ENCODE data around the gene NLN. TPM values are rescaled to one million over a fixed set of nuclear protein-coding genes. Genes with fewer than 3 reads are reported as not detected.

The NLN gene
- total RNA-seq, 1 donor = 36.7 TPM

DNA sequence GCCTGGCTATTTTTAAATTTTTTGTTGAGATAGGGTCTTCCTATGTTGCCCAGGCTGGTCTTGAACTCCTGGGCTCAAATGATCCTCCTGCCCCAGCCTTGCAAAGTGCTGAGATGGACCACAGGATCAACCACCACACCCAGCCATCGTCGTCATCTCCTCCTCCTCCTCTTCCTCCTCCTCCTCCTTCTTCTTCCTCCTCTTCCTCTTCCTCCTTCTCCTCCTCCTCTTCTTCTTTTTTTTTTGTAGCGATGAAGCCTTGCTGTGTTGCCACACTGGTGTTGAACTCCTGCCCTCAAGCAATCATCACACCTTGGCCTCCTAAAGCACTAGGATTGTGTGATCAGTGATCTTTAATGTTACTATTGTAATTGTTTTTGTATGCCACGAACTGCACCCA, 155.0 kb downstream of the NLN start:
- DNase-seq (ENCODE audit: low read depth) = no peak
- TF ChIP-seq, protein P1, sequence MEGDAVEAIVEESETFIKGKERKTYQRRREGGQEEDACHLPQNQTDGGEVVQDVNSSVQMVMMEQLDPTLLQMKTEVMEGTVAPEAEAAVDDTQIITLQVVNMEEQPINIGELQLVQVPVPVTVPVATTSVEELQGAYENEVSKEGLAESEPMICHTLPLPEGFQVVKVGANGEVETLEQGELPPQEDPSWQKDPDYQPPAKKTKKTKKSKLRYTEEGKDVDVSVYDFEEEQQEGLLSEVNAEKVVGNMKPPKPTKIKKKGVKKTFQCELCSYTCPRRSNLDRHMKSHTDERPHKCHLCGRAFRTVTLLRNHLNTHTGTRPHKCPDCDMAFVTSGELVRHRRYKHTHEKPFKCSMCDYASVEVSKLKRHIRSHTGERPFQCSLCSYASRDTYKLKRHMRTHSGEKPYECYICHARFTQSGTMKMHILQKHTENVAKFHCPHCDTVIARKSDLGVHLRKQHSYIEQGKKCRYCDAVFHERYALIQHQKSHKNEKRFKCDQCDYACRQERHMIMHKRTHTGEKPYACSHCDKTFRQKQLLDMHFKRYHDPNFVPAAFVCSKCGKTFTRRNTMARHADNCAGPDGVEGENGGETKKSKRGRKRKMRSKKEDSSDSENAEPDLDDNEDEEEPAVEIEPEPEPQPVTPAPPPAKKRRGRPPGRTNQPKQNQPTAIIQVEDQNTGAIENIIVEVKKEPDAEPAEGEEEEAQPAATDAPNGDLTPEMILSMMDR (IDR thresholded peaks at IDR 0.05; ENCODE audit: insufficient read depth, low read depth, low read length) = no peak
- no peak overlapping the region for H3K4me3 ChIP-seq (ENCODE audit: low read depth, low read length)

Other genes with a start within 250 kb of the NLN start
- 95.9 and 121 TPM in 2 replicates for gene ADAMTS6, start 240.3 kb upstream of the NLN start, total RNA-seq
- gene CENPK, start 159.0 kb upstream of the NLN start, total RNA-seq = 18.0 and 25.9 TPM in 2 replicates
- gene PPWD1, start 158.9 kb upstream of the NLN start, total RNA-seq = 33.2 and 42.7 TPM in 2 replicates
- gene TRIM23, start 97.9 kb upstream of the NLN start, total RNA-seq = 26.4 and 31.5 TPM in 2 replicates
- 3.2 and 5.2 TPM in 2 replicates for gene SHLD3, start 97.2 kb upstream of the NLN start, total RNA-seq
- 17.4 and 32.0 TPM in 2 replicates for gene TRAPPC13, start 97.2 kb upstream of the NLN start, total RNA-seq
- 15.5 and 21.2 TPM in 2 replicates for gene SGTB, start 96 bp upstream of the NLN start, total RNA-seq
- 132 and 233 TPM in 2 replicates for gene ERBIN, start 204.4 kb downstream of the NLN start, total RNA-seq